ENCODE results near the gene KCNJ9. TPM values are rescaled to one million over a fixed set of nuclear protein-coding genes. Genes with fewer than 3 reads are reported as not detected.

KCNJ9 gene
- total RNA-seq, 6 experiments from 2014 or later, result not detected

- WGBS (ENCODE audit: insufficient coverage, low coverage, low lambda C conversion rate, missing lambda C conversion rate), result 82% methylated on average over 6 of the region's 12 CpGs
- Histone ChIP-seq H3K27me3 (no peaks in the 10 kb centered on the region), H3K9me3 (no peaks in the 10 kb centered on the region), H3K4me1 (no peaks in the 10 kb centered on the region), H3K36me3 (no peaks in the 10 kb centered on the region), H3K4me3 (no peak overlapping the region), H3K27ac (no peak overlapping the region)
- intact Hi-C loops (cut with DNase I), result loop anchor here in 1 of 2 donors (10.0 kb wide), 1 partner anchor 62 kb away; no protein-coding TSS in a partner anchor
- DNase-seq (no peak), ATAC-seq (no peak)
- TF ChIP-seq POLR2A (IDR thresholded peaks at IDR 0.05), result no peak
- TF ChIP-seq CTCF (IDR thresholded peaks at IDR 0.05), result no peak
Observed at GRCh38 chr1:160112357-160112756, 31.0 kb downstream of the KCNJ9 start.

GRCh38 chr1:160113407-160113806 lies 32.1 kb downstream of the KCNJ9 start:
- Histone ChIP-seq H3K4me3 (no peak overlapping the region), H3K4me1 (no peaks in the 10 kb centered on the region), H3K27me3 (no peaks in the 10 kb centered on the region), H3K9me3 (no peaks in the 10 kb centered on the region), H3K27ac (no peak overlapping the region), H3K36me3 (no peaks in the 10 kb centered on the region)
- DNase-seq, result no peak
- TF ChIP-seq POLR2A (IDR thresholded peaks at IDR 0.05) (no peak), CTCF (IDR thresholded peaks at IDR 0.05) (no peak)
- intact Hi-C loops (cut with DNase I), result loop anchor here in 1 of 2 donors (10.0 kb wide), 1 partner anchor 61 kb away; no protein-coding TSS in a partner anchor
- 80% methylated on average over 5 of the region's 8 CpGs for WGBS (ENCODE audit: insufficient coverage, low coverage, low lambda C conversion rate, missing lambda C conversion rate)
- no peak for ATAC-seq

- Histone ChIP-seq H3K9me3 (no peaks in the 10 kb centered on the region), H3K27ac (no peak overlapping the region), H3K4me1 (no peaks in the 10 kb centered on the region), H3K27me3 (no peaks in the 10 kb centered on the region), H3K4me3 (no peak overlapping the region), H3K36me3 (no peaks in the 10 kb centered on the region)
- TF ChIP-seq CTCF (IDR thresholded peaks at IDR 0.05) (no peak), POLR2A (IDR thresholded peaks at IDR 0.05) (no peak)
- intact Hi-C loops (cut with DNase I), result loop anchor here in 1 of 2 donors (10.0 kb wide), 1 partner anchor 61 kb away; no protein-coding TSS in a partner anchor
- no peak for ATAC-seq
- DNase-seq, result no peak
- 68% methylated on average over 4 of the region's 4 CpGs for WGBS (ENCODE audit: insufficient coverage, low coverage, low lambda C conversion rate, missing lambda C conversion rate)
Observed at GRCh38 chr1:160114085-160114484, 32.7 kb downstream of the KCNJ9 start.

- Histone ChIP-seq H3K27ac (no peak within 1 kb of the TSS), H3K9me3 (no peaks in the 10 kb centered on the region), H3K27me3 (no peaks in the 10 kb centered on the region), H3K4me3 (no peak within 1 kb of the TSS), H3K36me3 (no peaks in the 10 kb centered on the region), H3K4me1 (no peaks in the 10 kb centered on the region)
- no peak for TF ChIP-seq CTCF (IDR thresholded peaks at IDR 0.05)
- no peak for ATAC-seq
- no peak for DNase-seq
- WGBS (ENCODE audit: insufficient coverage, low coverage, low lambda C conversion rate, missing lambda C conversion rate), result 29% methylated on average over 10 of the region's 16 CpGs
- intact Hi-C loops (cut with DNase I), result loop anchor here in 1 of 2 donors (10.0 kb wide), 1 partner anchor 59 kb away; no protein-coding TSS in a partner anchor
Observed at GRCh38 chr1:160115545-160116282, 34.4 kb downstream of the KCNJ9 start, which contains the start of gene ATP1A2. TSS of gene ATP1A2 (plus strand) at chr1:160115759. CDS start at chr1:160115862, 103 bp downstream.

Measured in right lobe of liver (tissue), 6 donors.